ENCODE results near the gene ATP11B.

ATP11B gene

GRCh38 chr3:182784542-182784941 is 8.8 kb upstream of the ATP11B start:
- Histone ChIP-seq H3K27me3 (ENCODE audit: control insufficient read depth in 1 of 2, insufficient read depth in 2 of 2, low read length in 2 of 2) (peaks cover 0 to 6% of the 10 kb centered on the region in 2 donors), H3K27ac (ENCODE audit: low read depth, low read length) (no peak overlapping the region), H3K4me1 (ENCODE audit: insufficient read depth, low read length) (no peaks in the 10 kb centered on the region), H3K9ac (ENCODE audit: low read length) (no peak overlapping the region), H3K9me3 (ENCODE audit: low read length) (no peaks in the 10 kb centered on the region), H3K36me3 (ENCODE audit: insufficient read depth, low read length) (no peaks in the 10 kb centered on the region), H3K4me3 (ENCODE audit: low read depth in 1 of 2, low read length in 2 of 2) (no peak overlapping the region)

- Histone ChIP-seq H3K9me3 (ENCODE audit: low read length) (no peaks in the 10 kb centered on the region), H3K27me3 (ENCODE audit: control insufficient read depth in 1 of 2, insufficient read depth in 2 of 2, low read length in 2 of 2) (peaks cover 0 to 6% of the 10 kb centered on the region in 2 donors), H3K4me3 (ENCODE audit: low read depth in 1 of 2, low read length in 2 of 2) (no peak overlapping the region), H3K9ac (ENCODE audit: low read length) (no peak overlapping the region), H3K4me1 (ENCODE audit: insufficient read depth, low read length) (no peaks in the 10 kb centered on the region), H3K36me3 (ENCODE audit: insufficient read depth, low read length) (no peaks in the 10 kb centered on the region), H3K27ac (ENCODE audit: low read depth, low read length) (no peak overlapping the region)
Measured at GRCh38 chr3:182785142-182785541, 8.2 kb upstream of the ATP11B start.

GRCh38 chr3:182785756-182786155 is 7.5 kb upstream of the ATP11B start:
- peaks cover 0 to 5% of the 10 kb centered on the region in 2 donors for H3K27me3 ChIP-seq (ENCODE audit: control insufficient read depth in 1 of 2, insufficient read depth in 2 of 2, low read length in 2 of 2)
- H3K9me3 ChIP-seq (ENCODE audit: low read length), result no peaks in the 10 kb centered on the region
- H3K4me1 ChIP-seq (ENCODE audit: insufficient read depth, low read length), result no peaks in the 10 kb centered on the region
- no peak overlapping the region for H3K9ac ChIP-seq (ENCODE audit: low read length)
- no peaks in the 10 kb centered on the region for H3K36me3 ChIP-seq (ENCODE audit: insufficient read depth, low read length)
- no peak overlapping the region for H3K27ac ChIP-seq (ENCODE audit: low read depth, low read length)
- H3K4me3 ChIP-seq (ENCODE audit: low read depth in 1 of 2, low read length in 2 of 2), result no peak overlapping the region

GRCh38 chr3:182786564-182787196 is 6.6 kb upstream of the ATP11B start:
- H3K4me3 ChIP-seq (ENCODE audit: low read depth in 1 of 2, low read length in 2 of 2), result no peak overlapping the region
- H3K4me1 ChIP-seq (ENCODE audit: insufficient read depth, low read length), result no peaks in the 10 kb centered on the region
- no peaks in the 10 kb centered on the region for H3K27me3 ChIP-seq (ENCODE audit: control insufficient read depth in 1 of 2, insufficient read depth in 2 of 2, low read length in 2 of 2)
- H3K36me3 ChIP-seq (ENCODE audit: insufficient read depth, low read length), result no peaks in the 10 kb centered on the region
- no peak overlapping the region for H3K9ac ChIP-seq (ENCODE audit: low read length)
- H3K9me3 ChIP-seq (ENCODE audit: low read length), result no peaks in the 10 kb centered on the region
- no peak overlapping the region for H3K27ac ChIP-seq (ENCODE audit: low read depth, low read length)

GRCh38 chr3:182787302-182788036 is 5.8 kb upstream of the ATP11B start:
- Histone ChIP-seq H3K9ac (ENCODE audit: low read length) (no peak overlapping the region), H3K27ac (ENCODE audit: low read depth, low read length) (no peak overlapping the region), H3K4me1 (ENCODE audit: insufficient read depth, low read length) (no peaks in the 10 kb centered on the region), H3K9me3 (ENCODE audit: low read length) (no peaks in the 10 kb centered on the region), H3K27me3 (ENCODE audit: control insufficient read depth in 1 of 2, insufficient read depth in 2 of 2, low read length in 2 of 2) (no peaks in the 10 kb centered on the region), H3K4me3 (ENCODE audit: low read depth in 1 of 2, low read length in 2 of 2) (no peak overlapping the region), H3K36me3 (ENCODE audit: insufficient read depth, low read length) (no peaks in the 10 kb centered on the region)

- Histone ChIP-seq H3K36me3 (ENCODE audit: insufficient read depth, low read length) (no peaks in the 10 kb centered on the region), H3K9ac (ENCODE audit: low read length) (no peak overlapping the region), H3K27ac (ENCODE audit: low read depth, low read length) (no peak overlapping the region), H3K9me3 (ENCODE audit: low read length) (no peaks in the 10 kb centered on the region), H3K27me3 (ENCODE audit: control insufficient read depth in 1 of 2, insufficient read depth in 2 of 2, low read length in 2 of 2) (no peaks in the 10 kb centered on the region), H3K4me3 (ENCODE audit: low read depth in 1 of 2, low read length in 2 of 2) (no peak overlapping the region), H3K4me1 (ENCODE audit: insufficient read depth, low read length) (peaks cover under 1% of the 10 kb centered on the region)
Measured at GRCh38 chr3:182789371-182789770, 3.9 kb upstream of the ATP11B start.

- Histone ChIP-seq H3K27me3 (ENCODE audit: control insufficient read depth in 1 of 2, insufficient read depth in 2 of 2, low read length in 2 of 2) (no peaks in the 10 kb centered on the region), H3K4me3 (ENCODE audit: low read depth in 1 of 2, low read length in 2 of 2) (no peak overlapping the region), H3K9me3 (ENCODE audit: low read length) (no peaks in the 10 kb centered on the region), H3K36me3 (ENCODE audit: insufficient read depth, low read length) (no peaks in the 10 kb centered on the region), H3K27ac (ENCODE audit: low read depth, low read length) (no peak overlapping the region), H3K9ac (ENCODE audit: low read length) (no peak overlapping the region), H3K4me1 (ENCODE audit: insufficient read depth, low read length) (peaks cover 13% of the 10 kb centered on the region)
Measured at GRCh38 chr3:182790612-182791011, 2.7 kb upstream of the ATP11B start.

GRCh38 chr3:182793663-182794454 is 555 bp downstream of the ATP11B start:
- no peaks in the 10 kb centered on the region for H3K27me3 ChIP-seq (ENCODE audit: control insufficient read depth in 1 of 2, insufficient read depth in 2 of 2, low read length in 2 of 2)
- H3K9me3 ChIP-seq (ENCODE audit: low read length), result no peaks in the 10 kb centered on the region
- H3K9ac ChIP-seq (ENCODE audit: low read length), result peak overlapping the region; percentile 96
- no peaks in the 10 kb centered on the region for H3K36me3 ChIP-seq (ENCODE audit: insufficient read depth, low read length)
- peak overlapping the region; percentile 70 to 93 for H3K4me3 ChIP-seq (ENCODE audit: low read depth in 1 of 2, low read length in 2 of 2)
- H3K27ac ChIP-seq (ENCODE audit: low read depth, low read length), result peak overlapping the region; percentile 87
- peaks cover 17% of the 10 kb centered on the region for H3K4me1 ChIP-seq (ENCODE audit: insufficient read depth, low read length)

- H3K36me3 ChIP-seq (ENCODE audit: insufficient read depth, low read length), result no peaks in the 10 kb centered on the region
- peaks cover 17% of the 10 kb centered on the region for H3K4me1 ChIP-seq (ENCODE audit: insufficient read depth, low read length)
- H3K27ac ChIP-seq (ENCODE audit: low read depth, low read length), result peak overlapping the region; percentile 87
- peak overlapping the region; percentile 96 for H3K9ac ChIP-seq (ENCODE audit: low read length)
- H3K4me3 ChIP-seq (ENCODE audit: low read depth in 1 of 2, low read length in 2 of 2), result peak overlapping the region; percentile 70 to 93
- H3K9me3 ChIP-seq (ENCODE audit: low read length), result no peaks in the 10 kb centered on the region
- H3K27me3 ChIP-seq (ENCODE audit: control insufficient read depth in 1 of 2, insufficient read depth in 2 of 2, low read length in 2 of 2), result no peaks in the 10 kb centered on the region
Measured at GRCh38 chr3:182794455-182795388, 1.4 kb downstream of the ATP11B start.

- no peaks in the 10 kb centered on the region for H3K9me3 ChIP-seq (ENCODE audit: low read length)
- H3K27me3 ChIP-seq (ENCODE audit: control insufficient read depth in 1 of 2, insufficient read depth in 2 of 2, low read length in 2 of 2), result no peaks in the 10 kb centered on the region
- peak overlapping the region; percentile 35 for H3K9ac ChIP-seq (ENCODE audit: low read length)
- peaks cover 17% of the 10 kb centered on the region for H3K4me1 ChIP-seq (ENCODE audit: insufficient read depth, low read length)
- no peak overlapping the region for H3K27ac ChIP-seq (ENCODE audit: low read depth, low read length)
- H3K4me3 ChIP-seq (ENCODE audit: low read depth in 1 of 2, low read length in 2 of 2), result peak overlapping the region in 1 of 2 donors; percentile 93
- H3K36me3 ChIP-seq (ENCODE audit: insufficient read depth, low read length), result no peaks in the 10 kb centered on the region
Measured at GRCh38 chr3:182795389-182795782, 2.1 kb downstream of the ATP11B start.

- no peaks in the 10 kb centered on the region for H3K36me3 ChIP-seq (ENCODE audit: insufficient read depth, low read length)
- H3K9me3 ChIP-seq (ENCODE audit: low read length), result no peaks in the 10 kb centered on the region
- peaks cover 17% of the 10 kb centered on the region for H3K4me1 ChIP-seq (ENCODE audit: insufficient read depth, low read length)
- H3K9ac ChIP-seq (ENCODE audit: low read length), result no peak overlapping the region
- no peak overlapping the region for H3K4me3 ChIP-seq (ENCODE audit: low read depth in 1 of 2, low read length in 2 of 2)
- H3K27ac ChIP-seq (ENCODE audit: low read depth, low read length), result no peak overlapping the region
- no peaks in the 10 kb centered on the region for H3K27me3 ChIP-seq (ENCODE audit: control insufficient read depth in 1 of 2, insufficient read depth in 2 of 2, low read length in 2 of 2)
Measured at GRCh38 chr3:182796310-182796709, 3.0 kb downstream of the ATP11B start.
